Neural progenitor cell (in vitro differentiated cells): ENCODE data around the gene TXN2. TPM values are rescaled to one million over a fixed set of nuclear protein-coding genes. Genes with fewer than 3 reads are reported as not detected.

Source experiments
- DNase-seq: peaks from one replicate; pipeline ENCODE4 v3.0.0-alpha.2; 2016; ENCODE audit warnings: low spot score
- H2AFZ ChIP-seq: fragments of 200-600 bp; sonication (generic); replicated peaks from 2 replicates; pipeline ENCODE4 v1.6.1; 2016; ENCODE audit warnings: antibody characterized with exemption
- H3F3A ChIP-seq: fragments of 200-600 bp; sonication (generic); 2 replicates; pipeline ENCODE4 v1.6.1; 2016; ENCODE audit warnings: antibody characterized with exemption, low read depth
- H3K27ac ChIP-seq: fragments of 200-600 bp; sonication (generic); 2 replicates; pipeline ENCODE4 v1.5.1; 2016; ENCODE audit warnings: mild to moderate bottlenecking
- H3K27me3 ChIP-seq: fragments of 200-600 bp; sonication (generic); 2 replicates; pipeline ENCODE4 v1.6.1; 2016; ENCODE audit warnings: mild to moderate bottlenecking, moderate library complexity
- H3K36me3 ChIP-seq: fragments of 200-600 bp; sonication (generic); 2 replicates; pipeline ENCODE4 v1.5.1; 2016
- H3K4me1 ChIP-seq: fragments of 200-600 bp; sonication (generic); 2 replicates; pipeline ENCODE4 v1.6.1; 2016; ENCODE audit warnings: mixed run types
- H3K4me2 ChIP-seq: fragments of 200-600 bp; sonication (generic); 2 replicates; pipeline ENCODE4 v1.6.1; 2016
- H3K4me3 ChIP-seq: fragments of 200-600 bp; sonication (generic); 2 replicates; pipeline ENCODE4 v1.5.1; 2016
- H3K79me2 ChIP-seq: fragments of 200-600 bp; sonication (generic); 2 replicates; pipeline ENCODE4 v1.6.1; 2016; ENCODE audit warnings: low read depth
- H3K9ac ChIP-seq: fragments of 200-600 bp; sonication (generic); 2 replicates; pipeline ENCODE4 v1.6.1; 2016
- H3K9me3 ChIP-seq: fragments of 200-600 bp; sonication (generic); 2 replicates; pipeline ENCODE4 v1.5.1; 2016; ENCODE audit warnings: low read depth
- H4K20me1 ChIP-seq: fragments of 200-600 bp; sonication (generic); 2 replicates; pipeline ENCODE4 v1.6.1; 2016; ENCODE audit warnings: low read depth
- H3K27ac Mint-ChIP-seq: 3 replicates; pipeline ENCODE4 v1.8.0; 2021; ENCODE audit warnings: mixed read lengths
- H3K27me3 Mint-ChIP-seq: 2 replicates; pipeline ENCODE4 v1.8.0; 2022; ENCODE audit warnings: low read depth, mild to moderate bottlenecking, inconsistent platforms, moderate library complexity, mixed read lengths; ENCODE audit not compliant: insufficient read depth
- H3K36me3 Mint-ChIP-seq: 3 replicates; pipeline ENCODE4 v1.8.0; 2021; ENCODE audit warnings: mixed read lengths
- H3K4me1 Mint-ChIP-seq: 3 replicates; pipeline ENCODE4 v1.8.0; 2021; ENCODE audit warnings: mixed read lengths
- H3K4me3 Mint-ChIP-seq: 3 replicates; pipeline ENCODE4 v1.8.0; 2021; ENCODE audit warnings: mild to moderate bottlenecking, moderate library complexity, mixed read lengths
- H3K9me3 Mint-ChIP-seq: 3 replicates; pipeline ENCODE4 v1.8.0; 2020; ENCODE audit warnings: mixed read lengths
- CTCF ChIP-seq: fragments of 200-600 bp; sonication (generic); IDR thresholded peaks from 2 replicates; pipeline ENCODE4 v1.5.1; 2017; ENCODE audit warnings: antibody characterized with exemption, mild to moderate bottlenecking
- EZH2 ChIP-seq: fragments of 200-600 bp; sonication (generic); IDR thresholded peaks from 2 replicates; pipeline ENCODE4 v1.6.1; 2017; ENCODE audit warnings: antibody characterized with exemption, mild to moderate bottlenecking, moderate library complexity
- EZH2phosphoT487 ChIP-seq: fragments of 200-600 bp; sonication (generic); IDR thresholded peaks from 2 replicates; pipeline ENCODE4 v1.6.1; 2017; ENCODE audit warnings: antibody characterized with exemption
- total RNA-seq: library from RNA; depleted of rRNA; stranded (reverse); fragments of >200 nt; gene quantifications from 2 replicates; pipeline ENCODE4 v1.2.3, GENCODE V29; 2015; ENCODE audit warnings: low replicate concordance

Gene TXN2
- total RNA-seq, 1 donor from 2014 or later = 19.8 TPM

DNA sequence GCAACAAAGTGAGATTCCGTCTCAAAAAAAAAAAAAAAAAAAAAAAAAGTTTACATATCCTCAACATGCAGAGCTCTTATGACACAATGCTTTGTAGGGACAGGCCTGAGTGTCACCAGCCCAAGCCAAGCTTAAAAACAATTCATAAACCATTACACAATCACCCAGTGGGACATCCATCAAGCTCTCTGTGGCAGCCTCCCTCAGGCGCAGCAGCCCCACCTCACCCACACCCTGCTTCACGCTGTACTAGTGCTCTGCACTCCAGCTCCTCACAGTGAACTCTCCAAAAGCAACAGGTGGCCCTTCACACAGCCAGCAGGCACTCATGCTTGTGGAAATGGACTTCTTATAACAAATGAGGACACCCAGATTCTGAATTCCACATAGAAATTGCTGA is 28.9 kb upstream of the TXN2 start:
- Mint-ChIP-seq H3K27ac (no peak overlapping the region), H3K27me3 (peaks cover 9% of the 10 kb centered on the region), H3K9me3 (no peaks in the 10 kb centered on the region), H3K36me3 (peaks cover 31% of the 10 kb centered on the region), H3K4me3 (no peak overlapping the region), H3K4me1 (peaks cover 10% of the 10 kb centered on the region)
- Histone ChIP-seq H2AFZ (no peak overlapping the region), H3K4me3 (no peak overlapping the region), H3K9me3 (no peaks in the 10 kb centered on the region), H3K4me1 (no peaks in the 10 kb centered on the region), H3K79me2 (no peaks in the 10 kb centered on the region), H3K9ac (no peak overlapping the region), H3K4me2 (no peak overlapping the region), H3F3A (peaks cover 57% of the 10 kb centered on the region), H3K27me3 (peaks cover 3% of the 10 kb centered on the region), H3K36me3 (peaks cover 13% of the 10 kb centered on the region), H3K27ac (no peak overlapping the region), H4K20me1 (peaks cover 6% of the 10 kb centered on the region)
- TF ChIP-seq CTCF = no peak
- no peak for TF ChIP-seq EZH2
- TF ChIP-seq EZH2phosphoT487 = no peak
- no peak for DNase-seq

GRCh38 chr22:36507518-36508010 is 26.1 kb upstream of the TXN2 start:
- Histone ChIP-seq H3K9ac (no peak overlapping the region), H3F3A (peaks cover 39% of the 10 kb centered on the region), H2AFZ (no peak overlapping the region), H3K4me3 (no peak overlapping the region), H3K4me2 (no peak overlapping the region), H3K36me3 (peaks cover 4% of the 10 kb centered on the region), H3K27ac (no peak overlapping the region), H3K4me1 (no peaks in the 10 kb centered on the region), H3K79me2 (no peaks in the 10 kb centered on the region), H3K9me3 (no peaks in the 10 kb centered on the region), H3K27me3 (peaks cover 3% of the 10 kb centered on the region), H4K20me1 (peaks cover 6% of the 10 kb centered on the region)
- DNase-seq = no peak
- Mint-ChIP-seq H3K4me3 (peak overlapping the region; percentile 82), H3K27me3 (peaks cover 14% of the 10 kb centered on the region), H3K4me1 (peaks cover 20% of the 10 kb centered on the region), H3K36me3 (peaks cover 21% of the 10 kb centered on the region), H3K9me3 (no peaks in the 10 kb centered on the region), H3K27ac (no peak overlapping the region)
- TF ChIP-seq EZH2 = no peak
- no peak for TF ChIP-seq EZH2phosphoT487
- no peak for TF ChIP-seq CTCF

GRCh38 chr22:36506637-36507517 is 25.4 kb upstream of the TXN2 start, which contains the start of gene FOXRED2:
TSS of gene FOXRED2 (minus strand) at chr22:36507040. CDS start at chr22:36506422, 618 bp downstream.
- no peak within 1 kb of the TSS for H3K27ac Mint-ChIP-seq
- H3K36me3 Mint-ChIP-seq = peaks cover 16% of the 10 kb centered on the region
- no peak within 1 kb of the TSS for H3K27ac ChIP-seq
- peak within 1 kb of the TSS; percentile 48 for H2AFZ ChIP-seq
- no peaks in the 10 kb centered on the region for H3K9me3 Mint-ChIP-seq
- H3K79me2 ChIP-seq = no peaks in the 10 kb centered on the region
- H4K20me1 ChIP-seq = peaks cover 6% of the 10 kb centered on the region
- TF ChIP-seq EZH2 (no peak), CTCF (no peak)
- peak within 1 kb of the TSS; percentile 82 for H3K4me3 Mint-ChIP-seq
- H3K4me3 ChIP-seq = peak within 1 kb of the TSS; percentile 35
- peaks cover 3% of the 10 kb centered on the region for H3K27me3 ChIP-seq
- no peak within 1 kb of the TSS for H3K9ac ChIP-seq
- peaks cover 32% of the 10 kb centered on the region for H3F3A ChIP-seq
- peaks cover 14% of the 10 kb centered on the region for H3K27me3 Mint-ChIP-seq
- peak within 1 kb of the TSS; percentile 42 for H3K4me2 ChIP-seq
- peaks cover 20% of the 10 kb centered on the region for H3K4me1 Mint-ChIP-seq
- peaks cover 4% of the 10 kb centered on the region for H3K36me3 ChIP-seq
- no peaks in the 10 kb centered on the region for H3K4me1 ChIP-seq
- DNase-seq = peak; percentile 91
- no peaks in the 10 kb centered on the region for H3K9me3 ChIP-seq
